ENCODE measurements around the gene NCEH1. TPM values are rescaled to one million over a fixed set of nuclear protein-coding genes. Genes with fewer than 3 reads are reported as not detected.

The NCEH1 gene
- total RNA-seq, 1 donor from 2014 or later, result 6.6 TPM

- DNase-seq (ENCODE audit: low spot score), result no peak
- peaks cover 9% of the 10 kb centered on the region for H3K4me1 Mint-ChIP-seq (ENCODE audit: unreplicated experiment)
- no peak for TF ChIP-seq CTCF (IDR thresholded peaks at IDR 0.05; ENCODE audit: unreplicated experiment)
- H3K9me3 Mint-ChIP-seq (ENCODE audit: unreplicated experiment), result no peaks in the 10 kb centered on the region
- no peak overlapping the region for H3K4me3 Mint-ChIP-seq (ENCODE audit: unreplicated experiment)
- H3K36me3 Mint-ChIP-seq (ENCODE audit: low read depth, unreplicated experiment), result no peaks in the 10 kb centered on the region
- no peak overlapping the region for H3K27ac Mint-ChIP-seq (ENCODE audit: unreplicated experiment)
- H3K27me3 Mint-ChIP-seq (ENCODE audit: unreplicated experiment), result peaks cover 2% of the 10 kb centered on the region
Observed at GRCh38 chr3:172658344-172659245, 52.3 kb downstream of the NCEH1 start.

GRCh38 chr3:172656602-172657001 is 54.3 kb downstream of the NCEH1 start:
- no peaks in the 10 kb centered on the region for H3K36me3 Mint-ChIP-seq (ENCODE audit: low read depth, unreplicated experiment)
- H3K27me3 Mint-ChIP-seq (ENCODE audit: unreplicated experiment), result peaks cover 2% of the 10 kb centered on the region
- no peaks in the 10 kb centered on the region for H3K9me3 Mint-ChIP-seq (ENCODE audit: unreplicated experiment)
- peaks cover 11% of the 10 kb centered on the region for H3K4me1 Mint-ChIP-seq (ENCODE audit: unreplicated experiment)
- H3K4me3 Mint-ChIP-seq (ENCODE audit: unreplicated experiment), result no peak overlapping the region
- TF ChIP-seq CTCF (IDR thresholded peaks at IDR 0.05; ENCODE audit: unreplicated experiment), result no peak
- DNase-seq (ENCODE audit: low spot score), result no peak
- H3K27ac Mint-ChIP-seq (ENCODE audit: unreplicated experiment), result no peak overlapping the region

- Mint-ChIP-seq H3K36me3 (ENCODE audit: low read depth, unreplicated experiment) (no peaks in the 10 kb centered on the region), H3K9me3 (ENCODE audit: unreplicated experiment) (no peaks in the 10 kb centered on the region), H3K4me3 (ENCODE audit: unreplicated experiment) (no peak overlapping the region), H3K27ac (ENCODE audit: unreplicated experiment) (no peak overlapping the region), H3K4me1 (ENCODE audit: unreplicated experiment) (peaks cover 7% of the 10 kb centered on the region), H3K27me3 (ENCODE audit: unreplicated experiment) (peaks cover under 1% of the 10 kb centered on the region)
- DNase-seq (ENCODE audit: low spot score), result no peak
- TF ChIP-seq CTCF (IDR thresholded peaks at IDR 0.05; ENCODE audit: unreplicated experiment), result no peak
Observed at GRCh38 chr3:172655388-172655787, 55.5 kb downstream of the NCEH1 start.

DNA sequence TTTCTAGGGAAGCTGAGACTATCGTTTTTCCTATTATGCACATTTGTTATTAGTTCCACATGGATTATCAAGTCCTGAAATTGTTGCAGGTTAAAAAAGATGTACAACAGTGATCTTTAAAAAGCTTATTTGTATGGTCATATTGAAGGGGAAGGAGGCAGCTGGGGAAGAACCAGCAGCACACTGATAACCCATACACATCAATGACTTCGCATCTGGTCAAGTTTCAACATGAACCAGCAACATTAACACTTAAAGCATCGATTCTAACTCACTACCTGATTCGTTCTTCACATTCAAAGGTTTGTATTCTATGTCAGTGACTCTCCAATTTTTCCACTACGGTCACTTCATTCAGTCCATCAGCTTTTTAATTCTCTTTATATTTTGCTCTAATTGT is 56.4 kb downstream of the NCEH1 start:
- no peak for DNase-seq (ENCODE audit: low spot score)
- H3K27ac Mint-ChIP-seq (ENCODE audit: unreplicated experiment), result no peak overlapping the region
- H3K9me3 Mint-ChIP-seq (ENCODE audit: unreplicated experiment), result no peaks in the 10 kb centered on the region
- H3K4me1 Mint-ChIP-seq (ENCODE audit: unreplicated experiment), result peaks cover 6% of the 10 kb centered on the region
- H3K36me3 Mint-ChIP-seq (ENCODE audit: low read depth, unreplicated experiment), result no peaks in the 10 kb centered on the region
- H3K4me3 Mint-ChIP-seq (ENCODE audit: unreplicated experiment), result no peak overlapping the region
- H3K27me3 Mint-ChIP-seq (ENCODE audit: unreplicated experiment), result no peaks in the 10 kb centered on the region
- no peak for TF ChIP-seq CTCF (IDR thresholded peaks at IDR 0.05; ENCODE audit: unreplicated experiment)

- Mint-ChIP-seq H3K36me3 (ENCODE audit: low read depth, unreplicated experiment) (no peaks in the 10 kb centered on the region), H3K27me3 (ENCODE audit: unreplicated experiment) (no peaks in the 10 kb centered on the region), H3K4me1 (ENCODE audit: unreplicated experiment) (peaks cover 2% of the 10 kb centered on the region), H3K4me3 (ENCODE audit: unreplicated experiment) (no peak overlapping the region), H3K27ac (ENCODE audit: unreplicated experiment) (no peak overlapping the region), H3K9me3 (ENCODE audit: unreplicated experiment) (no peaks in the 10 kb centered on the region)
- TF ChIP-seq CTCF (IDR thresholded peaks at IDR 0.05; ENCODE audit: unreplicated experiment), result no peak
- no peak for DNase-seq (ENCODE audit: low spot score)
Observed at GRCh38 chr3:172653004-172653572, 57.8 kb downstream of the NCEH1 start.
